Osteoblast (primary cell): ENCODE results near the gene A1BG. TPM values are rescaled to one million over a fixed set of nuclear protein-coding genes. Genes with fewer than 3 reads are reported as not detected.

ENCODE experiments used
- DNase-seq: peaks from one replicate; pipeline ENCODE4 v3.0.0; 2011; ENCODE audit warnings: low spot score, mixed read lengths; ENCODE audit not compliant: insufficient read length; ENCODE audit errors: missing footprints
- H2AFZ ChIP-seq: 2 replicates; pipeline ENCODE4 v1.6.0; 2011; ENCODE audit warnings: mild to moderate bottlenecking, low read length
- H3K27ac ChIP-seq: 2 replicates; pipeline ENCODE4 v1.5.1; 2011; ENCODE audit warnings: mild to moderate bottlenecking, low read depth, low read length, moderate library complexity
- H3K27me3 ChIP-seq: 2 replicates; pipeline ENCODE4 v1.6.0; 2012; ENCODE audit warnings: mild to moderate bottlenecking, control low read depth, inconsistent platforms, low read length, moderate library complexity; ENCODE audit not compliant: insufficient read depth
- H3K36me3 ChIP-seq: 2 replicates; pipeline ENCODE4 v1.5.1; 2011; ENCODE audit warnings: mild to moderate bottlenecking, low read length, control low read depth, moderate library complexity; ENCODE audit not compliant: insufficient read depth
- H3K4me1 ChIP-seq: 2 replicates; pipeline ENCODE4 v1.5.1; 2011; ENCODE audit warnings: mild to moderate bottlenecking, low read length, control low read depth, moderate library complexity; ENCODE audit not compliant: insufficient read depth
- H3K4me2 ChIP-seq: 2 replicates; pipeline ENCODE4 v1.6.0; 2011; ENCODE audit warnings: mild to moderate bottlenecking, low read length; ENCODE audit not compliant: insufficient read depth
- H3K4me3 ChIP-seq: fragments of 200-600 bp; sonication (generic); 3 replicates; pipeline ENCODE4 v1.5.1; 2012; ENCODE audit warnings: mild to moderate bottlenecking, low read length, inconsistent platforms; ENCODE audit not compliant: insufficient read depth
- H3K79me2 ChIP-seq: 2 replicates; pipeline ENCODE4 v1.6.0; 2012; ENCODE audit warnings: mild to moderate bottlenecking, low read length, control low read depth, inconsistent platforms; ENCODE audit not compliant: insufficient read depth
- H3K9me3 ChIP-seq: 2 replicates; pipeline ENCODE4 v1.5.1; 2011; ENCODE audit warnings: low read depth, low read length, control low read depth
- H4K20me1 ChIP-seq: 2 replicates; pipeline ENCODE4 v1.6.0; 2012; ENCODE audit warnings: mild to moderate bottlenecking, low read length, control low read depth; ENCODE audit not compliant: insufficient read depth
- CTCF ChIP-seq: IDR thresholded peaks from 2 replicates; pipeline ENCODE4 v1.5.1; 2011; ENCODE audit warnings: mild to moderate bottlenecking, low read depth, low read length, moderate library complexity; ENCODE audit errors: extremely low read depth
- total RNA-seq: library from RNA; depleted of rRNA; stranded (reverse); fragments of >200 nt; gene quantifications from 2 replicates; pipeline ENCODE4 v1.2.3, GENCODE V29; 2012

Gene A1BG
- total RNA-seq, 1 donor = 1.1 TPM

- no peaks in the 10 kb centered on the region for H3K36me3 ChIP-seq
- no peak overlapping the region for H2AFZ ChIP-seq
- H3K27me3 ChIP-seq = no peaks in the 10 kb centered on the region
- DNase-seq = peak; percentile 96
- H3K27ac ChIP-seq = peak overlapping the region; percentile 27
- peak overlapping the region; percentile 31 for H3K4me2 ChIP-seq
- no peak overlapping the region for H3K4me3 ChIP-seq
- H3K79me2 ChIP-seq = peaks cover 31% of the 10 kb centered on the region
- H3K9me3 ChIP-seq = no peaks in the 10 kb centered on the region
- TF ChIP-seq CTCF = no peak
- peaks cover 17% of the 10 kb centered on the region for H3K4me1 ChIP-seq
- peaks cover 5% of the 10 kb centered on the region for H4K20me1 ChIP-seq
Measured at GRCh38 chr19:58330458-58330857, 22.8 kb downstream of the A1BG start.

- Histone ChIP-seq H3K4me3 (no peak overlapping the region), H3K27me3 (no peaks in the 10 kb centered on the region), H4K20me1 (peaks cover 7% of the 10 kb centered on the region), H3K4me1 (peaks cover 20% of the 10 kb centered on the region), H3K9me3 (no peaks in the 10 kb centered on the region), H3K36me3 (no peaks in the 10 kb centered on the region), H3K79me2 (peaks cover 45% of the 10 kb centered on the region), H2AFZ (no peak overlapping the region), H3K27ac (no peak overlapping the region), H3K4me2 (no peak overlapping the region)
- DNase-seq = no peak
- TF ChIP-seq CTCF = no peak
Measured at GRCh38 chr19:58328999-58329398, 24.3 kb downstream of the A1BG start.

- TF ChIP-seq CTCF = no peak
- peak within 1 kb of the TSS; percentile 91 for H3K4me3 ChIP-seq
- DNase-seq = peak; percentile 98
- peak within 1 kb of the TSS; percentile 82 for H3K4me2 ChIP-seq
- peak within 1 kb of the TSS; percentile 98 for H2AFZ ChIP-seq
- peaks cover 7% of the 10 kb centered on the region for H4K20me1 ChIP-seq
- peaks cover 47% of the 10 kb centered on the region for H3K79me2 ChIP-seq
- H3K27me3 ChIP-seq = no peaks in the 10 kb centered on the region
- no peaks in the 10 kb centered on the region for H3K9me3 ChIP-seq
- H3K27ac ChIP-seq = peak within 1 kb of the TSS; percentile 88
- H3K36me3 ChIP-seq = no peaks in the 10 kb centered on the region
- peaks cover 20% of the 10 kb centered on the region for H3K4me1 ChIP-seq
Measured at GRCh38 chr19:58326914-58327726, 26.2 kb downstream of the A1BG start, which contains the start of gene ZSCAN22. TSS of gene ZSCAN22 (plus strand) at chr19:58326994. CDS start at chr19:58334803, 7,809 bp downstream.

GRCh38 chr19:58326501-58326913 lies 26.8 kb downstream of the A1BG start:
- peak overlapping the region; percentile 82 for H3K4me2 ChIP-seq

More at GRCh38 chr19:58326501-58326913, 26.8 kb downstream of the A1BG start:
- peaks cover 7% of the 10 kb centered on the region for H4K20me1 ChIP-seq
- peak overlapping the region; percentile 91 for H3K4me3 ChIP-seq
- H3K27ac ChIP-seq = peak overlapping the region; percentile 88
- H2AFZ ChIP-seq = peak overlapping the region; percentile 98
- H3K9me3 ChIP-seq = no peaks in the 10 kb centered on the region
- no peaks in the 10 kb centered on the region for H3K36me3 ChIP-seq
- TF ChIP-seq CTCF = no peak
- no peaks in the 10 kb centered on the region for H3K27me3 ChIP-seq
- H3K4me1 ChIP-seq = peaks cover 20% of the 10 kb centered on the region
- H3K79me2 ChIP-seq = peaks cover 47% of the 10 kb centered on the region
- DNase-seq = no peak
